Suprapubic skin (tissue), 3 donors: ENCODE measurements around the gene PRPF4.

Experiments
- POLR2A ChIP-seq, 2 donors: fragments of 450-650 bp; IDR thresholded peaks; one replicate each; pipeline ENCODE4 v1.6.1; 2017; ENCODE audit warnings: antibody characterized with exemption in 2 of 2, mild to moderate bottlenecking in 2 of 2, moderate library complexity in 2 of 2
- TF ChIP-seq, protein P1 (sequence below), 2 donors: fragments of 200-600 bp in 1 of 2; fragments of 450-650 bp in 1 of 2; sonication (generic) in 1 of 2; IDR thresholded peaks; one replicate each; pipeline ENCODE4 v1.5.1; 2016 to 2019; ENCODE audit warnings: antibody characterized with exemption in 2 of 2, mild to moderate bottlenecking in 1 of 2, moderate library complexity in 1 of 2

DNA sequence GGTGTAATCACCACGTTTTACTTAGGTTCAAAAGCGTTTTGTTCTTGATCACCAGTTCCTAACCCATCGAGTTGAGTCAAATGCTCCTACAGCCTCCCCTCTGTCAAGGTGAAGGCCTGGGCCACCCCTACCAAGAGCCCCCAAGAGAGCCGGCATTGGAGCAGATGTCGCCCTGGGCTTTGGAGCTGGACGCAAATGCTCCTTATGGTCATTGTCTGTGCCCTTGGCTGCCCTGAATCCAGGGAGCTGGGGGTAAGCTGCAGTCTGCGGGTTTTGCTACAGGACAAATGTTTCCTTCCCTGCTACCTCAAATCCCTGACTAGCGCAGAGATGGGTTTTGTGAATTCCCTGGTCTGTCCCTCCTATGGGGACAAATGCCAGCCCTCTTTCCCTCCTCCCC, 22.9 kb downstream of the PRPF4 start:
- no peak for TF ChIP-seq POLR2A (IDR thresholded peaks at IDR 0.05)
- TF ChIP-seq, protein P1, sequence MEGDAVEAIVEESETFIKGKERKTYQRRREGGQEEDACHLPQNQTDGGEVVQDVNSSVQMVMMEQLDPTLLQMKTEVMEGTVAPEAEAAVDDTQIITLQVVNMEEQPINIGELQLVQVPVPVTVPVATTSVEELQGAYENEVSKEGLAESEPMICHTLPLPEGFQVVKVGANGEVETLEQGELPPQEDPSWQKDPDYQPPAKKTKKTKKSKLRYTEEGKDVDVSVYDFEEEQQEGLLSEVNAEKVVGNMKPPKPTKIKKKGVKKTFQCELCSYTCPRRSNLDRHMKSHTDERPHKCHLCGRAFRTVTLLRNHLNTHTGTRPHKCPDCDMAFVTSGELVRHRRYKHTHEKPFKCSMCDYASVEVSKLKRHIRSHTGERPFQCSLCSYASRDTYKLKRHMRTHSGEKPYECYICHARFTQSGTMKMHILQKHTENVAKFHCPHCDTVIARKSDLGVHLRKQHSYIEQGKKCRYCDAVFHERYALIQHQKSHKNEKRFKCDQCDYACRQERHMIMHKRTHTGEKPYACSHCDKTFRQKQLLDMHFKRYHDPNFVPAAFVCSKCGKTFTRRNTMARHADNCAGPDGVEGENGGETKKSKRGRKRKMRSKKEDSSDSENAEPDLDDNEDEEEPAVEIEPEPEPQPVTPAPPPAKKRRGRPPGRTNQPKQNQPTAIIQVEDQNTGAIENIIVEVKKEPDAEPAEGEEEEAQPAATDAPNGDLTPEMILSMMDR (IDR thresholded peaks at IDR 0.05) = no peak
